Vagina (tissue), 2 donors: Measurements from ENCODE around the gene JAM3.

Experiments used
- CTCF ChIP-seq, 3 experiments: fragments of 450-650 bp in 2 of 3; fragments of 200-600 bp in 1 of 3; sonication (generic) in 1 of 3; IDR thresholded peaks; one replicate each; pipeline ENCODE4 v1.5.1; 2017 to 2019; ENCODE audit warnings: antibody characterized with exemption in 3 of 3, mild to moderate bottlenecking in 2 of 3, moderate library complexity in 2 of 3
- POLR2A ChIP-seq, 2 donors: fragments of 450-650 bp; IDR thresholded peaks; one replicate each; pipeline ENCODE4 v1.6.1; 2017; ENCODE audit warnings: antibody characterized with exemption in 2 of 2, mild to moderate bottlenecking in 2 of 2, moderate library complexity in 2 of 2

GRCh38 chr11:134152696-134153095 is 83.8 kb downstream of the JAM3 start:
- TF ChIP-seq CTCF (IDR thresholded peaks at IDR 0.05), result no peak
- TF ChIP-seq POLR2A (IDR thresholded peaks at IDR 0.05), result no peak
